Renal cortex interstitium (tissue), 11 donors: Measurements from ENCODE around the gene PER3. TPM values are rescaled to one million over a fixed set of nuclear protein-coding genes. Genes with fewer than 3 reads are reported as not detected.

Source experiments
- DNase-seq, 11 donors: peaks; one replicate each; pipeline ENCODE4 v3.0.0-alpha.2; 2013; ENCODE audit warnings: low read depth in 9 of 11, low spot score in 4 of 11; ENCODE audit errors: extremely low read depth in 1 of 11
- polyA plus RNA-seq, 3 donors: library from polyadenylated mRNA; unstranded; fragments of 120-200 nt; gene quantifications; one replicate each; pipeline ENCODE4 v1.2.1, GENCODE V29; 2013; ENCODE audit not compliant: insufficient read length in 3 of 3

PER3 gene
- polyA plus RNA-seq, 3 donors, result 11.0 to 13.0 (median 12.4) TPM

- no peak for DNase-seq
Observed at GRCh38 chr1:7860130-7860529, 76.0 kb downstream of the PER3 start.

DNA sequence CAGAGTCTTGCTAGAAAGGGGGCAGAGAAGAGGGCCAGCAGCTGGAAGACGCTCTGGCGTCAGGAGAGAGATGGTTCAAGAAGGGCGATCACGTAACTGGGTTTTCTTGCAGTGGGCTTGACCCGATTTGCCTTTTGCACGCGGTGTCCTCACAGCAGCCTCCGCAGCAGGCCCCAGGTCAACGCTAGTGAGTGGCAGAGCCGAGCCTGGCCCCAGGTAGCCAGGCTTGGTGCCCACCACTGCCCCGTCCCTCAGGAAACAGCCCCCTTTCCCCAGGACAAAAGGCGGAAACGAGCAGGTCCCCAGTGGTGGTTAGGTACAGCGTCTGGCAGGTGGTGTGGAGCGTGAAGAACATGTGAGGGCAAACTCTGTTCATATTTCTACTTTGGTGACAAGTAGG lies 77.4 kb downstream of the PER3 start:
- no peak for DNase-seq

DNA sequence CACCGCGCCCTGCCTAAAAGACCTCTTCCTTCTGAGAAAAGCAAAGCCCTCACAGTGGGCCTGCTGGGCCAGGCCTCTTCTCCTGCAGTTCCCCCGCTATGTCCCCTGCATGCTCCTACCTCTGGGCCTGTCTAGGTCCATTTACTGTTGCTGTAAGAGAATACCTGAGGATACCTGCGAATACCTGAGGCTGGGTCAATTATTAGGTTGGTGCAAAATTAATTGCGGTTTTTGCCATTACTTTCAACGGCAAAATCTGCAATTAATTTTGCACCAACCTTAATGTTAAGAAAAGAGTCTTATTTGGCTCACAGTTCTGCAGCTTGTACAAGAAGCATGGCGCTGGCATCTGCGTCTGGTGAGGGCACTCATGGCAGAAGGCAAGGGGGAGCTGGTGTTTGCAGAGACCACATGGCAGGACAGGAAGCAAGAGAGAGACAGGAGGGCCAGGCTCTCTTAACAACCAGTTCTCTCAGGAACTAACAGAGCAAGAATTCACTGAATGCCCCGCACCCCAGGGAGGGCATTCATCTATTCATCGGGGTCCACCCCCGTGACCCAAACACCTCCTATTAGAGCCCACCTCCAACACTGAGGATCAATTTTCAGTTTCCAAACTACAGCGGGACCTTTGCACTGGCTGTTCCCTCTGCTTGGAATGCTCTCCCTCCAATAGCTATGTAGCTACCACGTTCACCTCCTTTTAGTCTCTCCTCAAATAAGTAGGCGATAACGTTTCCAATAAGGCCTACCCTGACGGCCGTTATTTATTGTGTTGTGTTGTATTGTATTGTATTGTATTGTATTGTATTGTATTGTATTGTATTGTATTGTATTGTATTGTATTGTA lies 78.3 kb downstream of the PER3 start:
- no peak for DNase-seq

- no peak for DNase-seq
Observed at GRCh38 chr1:7863756-7864328, 79.8 kb downstream of the PER3 start.

- DNase-seq, result no peak
Observed at GRCh38 chr1:7865978-7866377, 81.9 kb downstream of the PER3 start.

DNA sequence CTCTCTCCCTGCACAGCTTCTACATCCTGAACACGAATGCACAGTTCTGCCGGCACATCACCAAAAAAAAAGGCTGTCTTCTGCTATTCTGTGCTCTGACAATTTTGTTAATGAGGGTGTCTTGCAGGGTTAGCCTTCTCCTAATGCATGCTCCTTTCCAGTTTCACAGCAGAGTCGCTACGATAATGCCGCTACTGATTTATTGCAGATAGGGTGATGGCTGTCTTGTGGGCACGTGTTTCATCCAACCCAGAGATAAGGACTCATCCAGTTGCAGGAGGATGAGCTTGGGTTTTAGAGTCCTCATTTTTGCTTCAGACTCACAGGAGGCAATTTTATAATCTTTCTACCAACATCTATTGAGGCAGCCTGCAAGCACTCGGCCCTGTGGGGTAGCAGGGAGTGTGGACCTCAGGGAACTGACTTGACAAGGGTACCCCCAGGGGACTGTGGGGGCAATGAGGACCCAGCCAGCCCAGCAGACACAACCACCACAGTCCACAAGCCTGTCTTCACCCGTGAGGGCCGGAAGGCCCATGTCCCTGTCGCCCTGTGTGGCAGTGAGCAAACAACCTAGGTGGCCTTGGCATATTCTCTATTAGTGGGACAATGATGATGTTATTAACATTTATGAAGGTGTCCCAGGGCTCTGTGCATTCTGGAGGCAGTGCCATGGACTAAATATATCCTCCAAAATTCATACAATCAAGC lies 84.1 kb downstream of the PER3 start:
- no peak for DNase-seq

DNA sequence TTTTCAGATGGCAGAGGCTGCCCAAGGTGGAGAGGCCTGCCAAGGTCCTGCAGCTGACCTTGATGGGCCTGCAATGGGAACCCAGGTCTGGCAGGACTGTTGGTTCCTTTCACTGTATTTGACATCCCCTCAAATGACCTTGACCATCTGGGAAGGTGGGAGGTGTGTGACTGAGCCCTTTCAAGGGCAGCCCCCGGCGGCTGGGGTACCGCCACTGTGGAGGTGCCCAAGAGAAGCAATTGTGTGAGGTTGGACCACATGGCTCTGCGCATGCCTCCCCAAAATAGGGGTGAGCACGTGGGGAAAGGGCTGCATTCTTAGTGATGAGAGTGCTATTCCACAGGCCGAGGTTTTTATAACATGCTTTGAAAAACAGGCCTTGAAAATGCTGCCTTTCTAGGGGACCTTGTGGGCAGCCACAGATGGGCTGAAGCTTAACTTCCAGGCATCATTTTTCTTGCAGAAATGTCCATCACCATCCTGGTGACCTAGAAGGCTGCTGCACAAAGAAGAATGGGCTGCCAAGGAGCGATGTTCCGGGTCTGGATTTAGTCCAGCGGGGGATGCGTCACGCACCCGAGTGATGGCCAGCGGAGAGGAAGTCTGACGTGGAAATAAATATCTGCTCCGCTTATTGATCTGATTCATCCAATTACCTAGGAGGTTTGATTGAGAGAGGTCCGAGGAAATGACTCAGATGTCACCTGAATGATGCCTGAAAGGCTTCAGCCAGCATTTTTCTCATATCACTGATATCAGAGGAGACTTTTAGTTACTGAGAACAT lies 85.2 kb downstream of the PER3 start:
- no peak for DNase-seq

GRCh38 chr1:7871136-7871535 lies 87.0 kb downstream of the PER3 start:
- no peak for DNase-seq

DNA sequence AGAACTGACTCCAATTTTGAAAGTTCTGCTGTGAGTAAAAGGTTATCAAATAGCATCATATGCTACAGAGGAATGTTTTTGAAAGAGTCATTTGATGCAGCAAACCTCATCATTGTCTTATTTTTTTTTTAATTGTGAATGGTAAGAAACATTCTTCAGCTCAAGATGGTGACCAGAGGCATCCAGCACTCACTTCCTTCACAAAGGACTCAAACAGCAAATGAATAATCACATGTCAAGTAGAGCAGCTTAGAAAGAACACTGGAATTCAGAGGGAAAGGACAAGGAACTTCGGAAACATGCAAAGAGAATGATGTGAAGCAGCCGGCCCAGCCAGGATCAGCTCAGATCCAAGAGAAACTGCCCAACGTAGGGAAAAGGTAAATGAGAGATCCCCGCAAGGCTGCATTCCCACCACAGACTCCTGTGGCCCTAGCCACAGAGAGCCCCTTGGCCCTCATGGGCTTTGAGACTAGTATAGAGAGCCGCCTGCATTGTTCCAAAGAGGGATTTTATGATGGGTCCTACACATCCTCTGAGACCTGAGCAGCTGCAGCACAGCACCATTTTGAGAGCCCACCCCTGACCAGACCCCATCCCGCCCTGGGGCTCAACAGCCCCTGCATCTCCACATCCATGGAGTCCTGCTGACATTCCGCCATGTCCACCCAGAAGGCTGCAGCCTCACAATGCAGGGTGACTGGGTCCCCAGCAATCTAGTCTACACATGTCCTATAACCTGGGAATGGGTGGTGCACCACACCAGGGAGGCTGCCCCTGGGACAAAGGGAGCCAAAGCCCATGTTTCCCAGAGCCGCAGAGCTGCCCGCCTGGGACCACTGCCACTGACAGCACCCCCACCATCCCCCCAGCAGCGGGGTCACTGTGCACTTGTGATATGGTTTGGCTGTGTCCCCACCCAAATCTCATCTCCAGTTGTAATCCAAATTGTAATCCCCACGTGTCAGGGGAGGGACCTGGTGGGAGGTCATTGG lies 90.0 kb downstream of the PER3 start:
- DNase-seq, result no peak

DNA sequence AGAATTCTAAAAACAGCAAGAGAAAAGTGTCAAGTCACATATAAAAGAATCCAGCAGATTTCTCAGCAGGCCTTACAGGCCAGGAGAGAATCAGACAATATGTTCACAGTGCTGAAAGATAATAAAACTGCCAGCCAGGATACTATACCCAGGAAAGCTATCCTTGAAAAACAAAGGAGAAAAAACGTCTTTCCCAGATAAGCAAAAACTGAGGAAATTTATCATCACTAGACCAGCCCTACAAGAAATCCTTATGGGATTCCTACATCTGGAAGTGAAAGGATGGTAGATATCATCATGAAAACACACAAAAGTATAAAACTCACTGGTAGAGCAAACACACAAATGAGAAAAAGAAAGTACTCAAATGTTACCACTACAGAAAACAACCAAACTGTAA lies 93.9 kb downstream of the PER3 start:
- no peak for DNase-seq

DNA sequence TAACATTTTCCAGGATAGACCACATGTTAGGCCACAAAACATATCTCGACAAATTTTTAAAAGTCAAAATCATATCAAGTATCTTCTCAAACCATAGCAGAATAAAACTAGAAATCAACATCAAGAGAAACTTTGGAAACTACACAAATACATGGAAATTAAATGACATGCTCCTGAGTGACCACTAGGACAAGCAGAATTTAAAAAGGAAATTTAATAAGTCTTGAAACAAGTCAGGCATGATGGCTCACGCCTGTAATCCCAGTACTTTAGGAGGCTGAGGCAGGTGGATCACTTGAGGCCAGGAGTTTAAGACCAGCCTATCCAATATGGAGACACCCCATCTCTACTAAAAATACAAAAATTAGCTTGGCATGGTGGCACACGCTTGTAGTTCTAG lies 95.1 kb downstream of the PER3 start:
- DNase-seq, result no peak

GRCh38 chr1:7884757-7885156 lies 100.7 kb downstream of the PER3 start:
- DNase-seq, result no peak

DNA sequence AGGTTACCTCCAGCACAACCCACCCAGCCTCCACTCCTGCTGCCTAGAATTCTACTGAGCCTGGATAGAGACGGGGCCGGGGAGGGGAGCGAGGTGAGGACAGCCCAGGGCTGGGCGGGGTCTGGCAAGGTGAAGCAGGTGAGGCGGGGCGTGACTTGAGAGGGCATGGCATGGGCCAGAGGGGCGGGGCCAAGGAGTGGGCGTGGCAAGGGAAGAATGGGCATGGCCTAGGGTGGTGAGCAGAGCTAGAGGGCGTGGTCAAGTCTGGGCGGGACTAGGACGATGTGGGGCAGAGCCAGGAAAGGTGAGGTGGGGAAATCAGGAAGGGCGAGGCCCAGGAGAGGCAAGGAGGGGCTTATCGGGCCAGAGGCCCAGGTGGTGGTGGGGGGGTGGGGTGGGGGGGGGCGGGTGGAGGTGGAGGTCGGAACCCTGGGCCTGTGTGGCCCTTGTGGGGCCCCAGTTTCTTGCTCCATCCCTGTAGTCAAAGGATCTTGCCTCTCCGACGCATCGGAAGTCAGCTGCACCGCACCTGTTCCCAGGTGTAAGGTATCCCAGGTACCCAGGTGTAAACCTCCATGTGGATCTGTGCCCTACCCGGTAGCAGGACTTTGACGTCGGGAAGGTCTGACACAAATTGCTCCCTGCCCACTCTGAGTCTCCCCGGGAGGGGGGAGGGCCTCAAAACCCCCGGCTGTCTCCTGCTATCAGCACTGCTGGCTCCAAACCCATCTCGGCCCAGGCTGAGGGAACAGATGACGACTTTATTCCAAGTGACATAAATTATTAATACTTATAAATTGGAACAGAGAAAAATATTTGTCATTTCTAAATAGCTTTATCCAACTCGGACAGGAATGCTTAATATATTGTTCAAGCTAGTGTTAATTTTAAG lies 101.7 kb downstream of the PER3 start:
- DNase-seq, result no peak

DNA sequence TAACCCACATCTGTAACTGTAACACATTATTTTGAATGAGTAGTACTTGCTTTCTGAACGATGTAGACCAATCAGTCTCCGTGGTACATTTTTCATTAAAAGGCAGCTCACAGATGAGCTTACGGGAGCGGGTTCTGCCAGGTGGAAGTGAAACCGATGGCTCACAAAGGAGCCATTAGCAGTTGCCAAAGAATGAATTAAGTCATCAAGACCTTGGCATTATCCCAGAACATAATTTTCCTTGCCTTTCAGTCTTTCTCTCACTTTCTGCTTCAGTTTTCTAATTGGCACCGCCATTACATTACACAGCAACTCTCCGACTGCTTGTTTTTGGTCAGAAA lies 102.3 kb downstream of the PER3 start:
- no peak for DNase-seq

- peak in 1 of 11 donors; percentile 7 for DNase-seq
Observed at GRCh38 chr1:7888248-7889081, 104.4 kb downstream of the PER3 start.

DNA sequence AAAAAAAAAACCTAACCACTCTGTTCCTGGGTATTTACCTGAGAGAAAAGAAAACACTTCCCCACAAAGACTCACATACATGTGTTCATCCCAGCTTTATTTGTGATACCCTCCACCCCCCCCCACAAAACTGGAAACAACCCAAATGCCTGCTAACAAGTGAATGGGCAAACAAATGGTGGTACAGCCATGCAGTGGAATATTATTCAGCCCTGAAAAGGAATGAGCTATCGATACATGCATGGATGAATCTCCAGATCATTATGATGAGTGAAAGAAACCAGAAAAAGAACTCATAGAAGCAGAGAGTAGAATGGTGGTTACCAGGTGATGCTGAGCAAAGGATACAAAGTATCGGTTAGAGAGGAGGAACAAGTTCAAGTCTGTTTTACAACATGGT lies 106.8 kb downstream of the PER3 start:
- DNase-seq, result no peak

DNA sequence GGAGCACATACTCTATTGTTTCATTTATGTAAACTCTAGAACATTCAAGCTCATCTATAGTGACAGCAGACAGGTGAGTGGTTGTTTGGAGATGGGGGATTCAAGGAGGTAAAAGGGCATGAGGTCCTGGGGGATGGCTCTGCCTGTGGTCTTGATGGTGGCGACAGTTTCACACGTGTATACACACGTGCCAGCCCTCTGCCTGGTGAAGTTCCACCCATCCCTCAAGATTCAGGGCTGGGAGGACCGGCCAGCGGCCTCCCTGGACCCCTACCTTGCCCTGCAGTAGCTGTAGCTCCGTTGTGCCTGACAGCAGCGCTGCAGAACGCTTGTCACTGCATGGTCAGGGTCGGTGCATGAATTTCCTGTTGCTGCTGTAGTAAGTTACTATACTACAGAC lies 107.7 kb downstream of the PER3 start:
- DNase-seq, result no peak
